Nephron (organoid): Measurements from ENCODE around the gene HEBP1.

Experiments used
- H3K27ac Mint-ChIP-seq, 3 experiments: 2 replicates each; pipeline ENCODE4 v1.8.0; 2020; ENCODE audit warnings: mixed read lengths in 3 of 3, mild to moderate bottlenecking in 2 of 3, moderate library complexity in 1 of 3
- H3K27me3 Mint-ChIP-seq: 2 replicates; pipeline ENCODE4 v1.8.0; 2021; ENCODE audit warnings: low read depth, mild to moderate bottlenecking, moderate library complexity, mixed read lengths
- H3K36me3 Mint-ChIP-seq: 2 replicates; pipeline ENCODE4 v1.8.0; 2020; ENCODE audit warnings: low read depth, mixed read lengths
- H3K4me1 Mint-ChIP-seq: 2 replicates; pipeline ENCODE4 v1.8.0; 2020; ENCODE audit warnings: mixed read lengths
- H3K4me3 Mint-ChIP-seq, 3 experiments: 2 replicates each; pipeline ENCODE4 v1.8.0; 2020; ENCODE audit warnings: mild to moderate bottlenecking in 3 of 3, mixed read lengths in 3 of 3, moderate library complexity in 2 of 3
- H3K9me3 Mint-ChIP-seq: 2 replicates; pipeline ENCODE4 v1.8.0; 2020; ENCODE audit warnings: mixed read lengths
- CTCF ChIP-seq, 3 experiments: fragments of 200-600 bp; sonication (generic); IDR thresholded peaks; one replicate each; pipeline ENCODE4 v1.5.0; 2021; ENCODE audit warnings: antibody characterized with exemption in 3 of 3; ENCODE audit not compliant: unreplicated experiment in 3 of 3

Gene HEBP1

GRCh38 chr12:12925388-12925787 lies 74.7 kb downstream of the HEBP1 start:
- H3K27ac Mint-ChIP-seq: no peak overlapping the region
- no peak overlapping the region for H3K4me3 Mint-ChIP-seq
- H3K9me3 Mint-ChIP-seq: peaks cover 3% of the 10 kb centered on the region
- no peaks in the 10 kb centered on the region for H3K4me1 Mint-ChIP-seq
- peaks cover 7% of the 10 kb centered on the region for H3K27me3 Mint-ChIP-seq
- peaks cover 2% of the 10 kb centered on the region for H3K36me3 Mint-ChIP-seq
- TF ChIP-seq CTCF (IDR thresholded peaks at IDR 0.05; ENCODE audit: unreplicated experiment in 3 of 3): no peak
